ENCODE results near the gene TMOD1. TPM values are rescaled to one million over a fixed set of nuclear protein-coding genes. Genes with fewer than 3 reads are reported as not detected.

Gene TMOD1
- total and polyA plus RNA-seq, 2 experiments from 2014 or later: 0.69 to 4.5 TPM

GRCh38 chr9:97568461-97569275 lies 67.2 kb downstream of the TMOD1 start:
- Histone ChIP-seq H3F3A (replicated peaks; ENCODE audit: low read depth) (no peaks in the 10 kb centered on the region), H3K4me2 (no peak overlapping the region), H3K27me3 (ENCODE audit: insufficient read depth) (no peaks in the 10 kb centered on the region), H3K27ac (ENCODE audit: low read depth) (no peak overlapping the region), H3K4me1 (ENCODE audit: insufficient read depth) (peaks cover 3% of the 10 kb centered on the region; the same call in 1 of the 2 replicates), H3K79me2 (replicated peaks; ENCODE audit: insufficient read depth) (no peaks in the 10 kb centered on the region), H2AFZ (no peak overlapping the region), H3K4me3 (no peak overlapping the region), H3K36me3 (ENCODE audit: insufficient read depth) (no peaks in the 10 kb centered on the region), H3K9me2 (ENCODE audit: insufficient read depth) (peaks cover 5% of the 10 kb centered on the region; the same call in 1 of the 2 replicates), H4K20me1 (replicated peaks; ENCODE audit: insufficient read depth) (no peaks in the 10 kb centered on the region)
- Mint-ChIP-seq H3K4me1 (peaks cover 17% of the 10 kb centered on the region), H3K36me3 (ENCODE audit: low read depth) (no peaks in the 10 kb centered on the region), H3K27me3 (ENCODE audit: insufficient read depth, low read depth, poor library complexity) (peaks cover 7% of the 10 kb centered on the region), H3K27ac (no peak overlapping the region), H3K9me3 (peaks cover 2% of the 10 kb centered on the region; the same call in 2 of the 3 replicates), H3K4me3 (no peak overlapping the region)
- TF ChIP-seq CTCF (conservative IDR thresholded peaks at IDR 0.05; ENCODE audit: low read depth in 2 of 2): no peak
- TF ChIP-seq ZNF114 (CRISPR knock-in tag; IDR thresholded peaks at IDR 0.05): no peak
- no peak for TF ChIP-seq REST (IDR thresholded peaks at IDR 0.05; ENCODE audit: unreplicated experiment)
- TF ChIP-seq ETS1 (IDR thresholded peaks at IDR 0.05): no peak
- TF ChIP-seq JUNB (IDR thresholded peaks at IDR 0.05; ENCODE audit: unreplicated experiment): no peak
- TF ChIP-seq EZH2 (IDR thresholded peaks at IDR 0.05; ENCODE audit: low read depth, unreplicated experiment): no peak
- TF ChIP-seq ZNF331 (CRISPR knock-in tag; IDR thresholded peaks at IDR 0.05; ENCODE audit: low read depth): no peak
- no peak for TF ChIP-seq CREB1 (CRISPR knock-in tag; IDR thresholded peaks at IDR 0.05; ENCODE audit: low read depth)
- no peak for TF ChIP-seq NANOG (IDR thresholded peaks at IDR 0.05; ENCODE audit: borderline replicate concordance)
- TF ChIP-seq EZH2phosphoT487 (IDR thresholded peaks at IDR 0.05; ENCODE audit: unreplicated experiment): no peak
- no peak for TF ChIP-seq ZNF462 (CRISPR knock-in tag; IDR thresholded peaks at IDR 0.05)
- no peak for TF ChIP-seq STAT1 (IDR thresholded peaks at IDR 0.05; ENCODE audit: unreplicated experiment)
- no peak for TF ChIP-seq POLR2AphosphoS5 (IDR thresholded peaks at IDR 0.05; ENCODE audit: low read depth)
- DNase-seq (ENCODE audit: low spot score) (no peak), ATAC-seq (no peak)

Data from GM23338 (cell line).